Myocyte (in vitro differentiated cells): ENCODE measurements around the gene XPR1. TPM values are rescaled to one million over a fixed set of nuclear protein-coding genes. Genes with fewer than 3 reads are reported as not detected.

Experiments
- DNase-seq: peaks from one replicate; pipeline ENCODE4 v3.0.0-alpha.2; 2012; ENCODE audit warnings: low read depth
- total RNA-seq: library from RNA; depleted of rRNA; stranded (reverse); fragments of >200 nt; gene quantifications from 2 replicates; pipeline ENCODE4 v1.2.3, GENCODE V29; 2014

The XPR1 gene
- total RNA-seq, 1 donor from 2014 or later = 25.3 TPM

- no peak for DNase-seq
Observed at GRCh38 chr1:180615493-180616290, 16.1 kb upstream of the XPR1 start.

- DNase-seq = no peak
Observed at GRCh38 chr1:180616439-180616838, 15.4 kb upstream of the XPR1 start.

- no peak for DNase-seq
Observed at GRCh38 chr1:180617774-180618395, 13.9 kb upstream of the XPR1 start.

DNA sequence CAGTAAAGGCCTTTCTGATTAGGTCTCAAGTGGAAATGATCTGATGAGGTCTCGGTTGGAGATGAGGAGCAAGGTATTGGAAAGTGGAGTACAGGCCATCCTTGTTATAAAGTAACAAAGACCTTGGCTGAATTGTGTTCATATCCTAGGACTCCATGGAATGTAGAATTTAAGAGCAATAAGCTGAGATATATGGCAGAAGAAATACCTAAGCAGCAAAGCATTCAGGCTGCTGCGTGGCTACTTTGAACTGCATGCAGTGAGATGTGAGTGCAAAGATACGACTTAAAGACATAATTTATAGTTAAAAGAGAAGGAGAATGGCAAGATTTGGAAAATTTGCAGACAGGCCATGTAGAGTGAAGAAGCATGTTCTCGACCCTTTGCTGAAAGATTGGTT is 11.2 kb upstream of the XPR1 start:
- DNase-seq = no peak

- no peak for DNase-seq
Observed at GRCh38 chr1:180622658-180623508, 8.9 kb upstream of the XPR1 start.

DNA sequence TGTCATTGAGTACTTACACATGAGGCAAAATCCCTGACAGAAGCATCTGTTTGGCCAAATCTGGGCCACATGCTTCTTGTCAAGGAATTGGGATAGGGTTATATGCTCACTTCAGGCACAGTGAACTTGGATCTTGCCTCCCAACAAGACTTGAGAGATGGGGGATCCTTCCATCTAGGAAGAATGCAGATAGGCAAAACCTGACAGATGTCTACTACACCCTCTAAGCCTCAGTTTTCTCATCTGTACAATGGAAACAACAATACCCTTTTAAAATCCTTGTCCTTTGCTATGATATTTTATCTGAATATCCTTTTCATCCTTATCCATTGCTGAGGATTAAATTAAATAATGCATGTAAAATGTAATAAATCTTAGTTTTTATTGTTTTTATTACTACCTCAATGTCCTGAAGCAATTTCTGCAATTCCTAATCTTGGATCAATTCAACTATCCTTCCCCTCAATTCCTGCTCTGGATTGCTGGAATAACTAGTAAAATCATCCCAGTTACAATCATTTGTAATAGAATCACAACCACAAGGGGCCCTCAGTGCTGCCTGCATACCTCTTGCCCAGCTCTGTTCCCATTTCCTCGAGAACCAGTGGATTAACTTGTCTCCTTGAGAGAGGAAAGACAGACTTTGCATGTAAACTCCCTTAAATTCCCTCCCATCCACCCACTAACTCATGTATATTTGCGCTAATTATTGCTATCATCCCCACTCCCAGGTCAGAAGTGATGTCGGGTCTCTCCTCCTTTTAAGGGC is 8.1 kb upstream of the XPR1 start:
- DNase-seq = no peak

DNA sequence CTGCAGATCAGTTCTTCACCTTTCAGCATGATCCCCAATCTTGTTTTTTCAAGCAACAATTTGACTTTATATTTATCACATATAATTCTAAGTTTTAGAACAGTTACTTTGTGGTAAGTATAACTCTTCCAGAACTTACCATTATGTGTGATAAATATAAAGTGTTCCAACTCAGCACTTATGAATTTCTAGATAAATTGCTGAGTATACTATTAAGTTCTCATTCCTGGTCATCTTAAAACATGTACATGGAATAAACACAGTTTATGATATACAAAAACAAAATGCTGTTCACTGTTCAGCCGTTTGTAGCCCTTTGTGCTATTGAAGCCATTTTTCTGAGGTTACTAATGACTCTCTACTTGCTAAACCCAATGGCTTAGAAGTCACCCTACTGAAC is 5.1 kb upstream of the XPR1 start:
- no peak for DNase-seq

DNA sequence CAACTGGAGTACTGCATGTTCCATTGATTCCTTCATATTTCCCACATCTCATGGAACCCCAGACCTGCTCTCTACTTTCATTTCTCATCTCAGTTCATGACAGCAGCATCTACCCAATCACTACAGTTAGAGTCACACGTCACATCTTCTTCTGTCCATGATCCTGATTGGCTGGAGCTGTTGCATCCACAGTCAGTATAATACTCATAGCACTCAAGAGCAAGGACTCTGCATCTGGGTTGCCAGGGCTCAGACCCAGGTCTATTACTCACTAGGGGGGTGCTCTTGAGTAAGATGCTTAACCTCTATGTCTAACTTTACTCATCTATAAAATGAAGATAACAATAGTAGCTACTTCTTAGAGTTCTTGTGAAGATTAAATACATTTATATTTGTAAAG is 4.4 kb upstream of the XPR1 start:
- DNase-seq = no peak

DNA sequence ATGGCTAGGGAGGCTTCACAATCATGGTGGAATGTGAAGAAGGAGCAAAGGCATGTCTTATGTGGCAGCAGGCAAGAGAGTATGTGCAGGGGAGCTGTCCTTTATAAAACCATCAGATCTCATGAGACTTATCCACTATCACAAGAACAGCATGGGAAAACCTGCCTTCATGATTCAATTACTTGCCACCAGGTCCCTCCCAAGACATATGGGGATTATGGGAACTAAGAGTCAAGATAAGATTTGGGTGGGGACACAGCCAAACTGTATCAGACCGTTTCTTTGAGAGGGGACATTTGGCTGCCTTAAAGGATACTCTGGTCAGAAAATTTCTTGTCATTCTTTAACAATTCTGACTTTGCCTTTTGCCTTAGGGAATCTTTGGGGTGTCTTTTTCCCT is 3.2 kb upstream of the XPR1 start:
- DNase-seq = no peak

DNA sequence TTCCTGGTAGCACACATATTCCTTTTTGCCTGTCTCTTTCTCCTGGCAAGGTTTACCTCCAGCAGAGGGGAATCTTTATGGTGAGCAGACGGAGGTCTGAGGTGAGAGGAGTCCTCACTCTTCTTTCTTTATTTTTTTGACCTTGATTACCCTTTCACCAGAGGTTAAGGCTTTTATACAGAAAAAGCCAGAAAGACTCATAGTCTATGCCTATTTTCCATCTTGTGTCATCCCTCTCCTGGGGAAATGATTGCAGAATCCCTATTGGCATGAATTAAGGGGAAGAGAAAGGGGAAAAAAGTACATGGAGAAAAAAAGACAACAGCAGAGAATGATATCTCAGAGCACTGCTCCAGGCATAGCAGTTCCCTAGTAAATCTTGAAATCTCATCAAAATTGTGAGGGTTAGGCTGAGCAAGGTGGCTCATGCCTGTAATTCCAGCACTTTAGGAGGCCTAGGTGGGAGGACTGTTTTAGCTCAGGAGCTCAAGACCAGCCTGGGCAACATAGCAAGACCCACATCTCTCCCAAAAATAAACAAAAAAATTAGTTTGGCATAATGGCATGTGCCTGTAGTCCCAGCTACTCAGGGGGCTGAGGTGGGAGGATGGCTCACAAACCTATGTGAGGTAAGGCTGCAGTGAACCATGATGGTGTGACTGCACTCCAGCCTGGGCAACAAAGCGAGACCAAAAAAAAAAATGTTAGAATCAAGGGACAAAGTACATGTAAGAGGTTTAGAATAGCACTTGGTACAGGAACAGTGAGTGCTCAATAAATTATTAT is 1.2 kb upstream of the XPR1 start:
- no peak for DNase-seq

DNA sequence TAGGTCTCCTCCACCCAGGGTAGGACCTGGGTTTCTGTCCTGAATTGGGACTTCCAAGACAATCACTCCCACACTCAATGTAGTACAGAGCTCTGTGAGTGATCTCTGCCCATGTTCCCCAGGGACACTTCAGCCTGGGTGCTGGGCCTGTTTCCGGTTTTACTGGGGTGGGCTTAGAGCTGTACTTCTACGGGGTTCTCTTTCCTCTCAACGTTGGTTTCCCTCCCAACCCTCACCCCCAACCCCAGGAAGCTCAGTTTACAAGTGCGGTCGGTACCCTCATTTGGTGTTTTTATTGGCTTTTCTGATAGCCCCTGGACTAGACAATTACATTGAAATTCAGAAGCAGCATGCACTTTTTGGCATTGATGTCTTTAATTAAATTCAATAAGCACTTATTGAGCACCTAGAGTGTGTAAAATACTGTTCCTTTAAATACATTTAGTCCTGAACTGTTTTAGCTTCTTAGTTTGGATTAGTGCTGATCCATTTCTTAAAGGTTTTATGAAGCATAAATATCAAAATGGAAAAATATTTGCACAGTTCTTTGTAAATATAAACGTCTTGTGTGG is 542 bp upstream of the XPR1 start:
- DNase-seq = no peak

DNA sequence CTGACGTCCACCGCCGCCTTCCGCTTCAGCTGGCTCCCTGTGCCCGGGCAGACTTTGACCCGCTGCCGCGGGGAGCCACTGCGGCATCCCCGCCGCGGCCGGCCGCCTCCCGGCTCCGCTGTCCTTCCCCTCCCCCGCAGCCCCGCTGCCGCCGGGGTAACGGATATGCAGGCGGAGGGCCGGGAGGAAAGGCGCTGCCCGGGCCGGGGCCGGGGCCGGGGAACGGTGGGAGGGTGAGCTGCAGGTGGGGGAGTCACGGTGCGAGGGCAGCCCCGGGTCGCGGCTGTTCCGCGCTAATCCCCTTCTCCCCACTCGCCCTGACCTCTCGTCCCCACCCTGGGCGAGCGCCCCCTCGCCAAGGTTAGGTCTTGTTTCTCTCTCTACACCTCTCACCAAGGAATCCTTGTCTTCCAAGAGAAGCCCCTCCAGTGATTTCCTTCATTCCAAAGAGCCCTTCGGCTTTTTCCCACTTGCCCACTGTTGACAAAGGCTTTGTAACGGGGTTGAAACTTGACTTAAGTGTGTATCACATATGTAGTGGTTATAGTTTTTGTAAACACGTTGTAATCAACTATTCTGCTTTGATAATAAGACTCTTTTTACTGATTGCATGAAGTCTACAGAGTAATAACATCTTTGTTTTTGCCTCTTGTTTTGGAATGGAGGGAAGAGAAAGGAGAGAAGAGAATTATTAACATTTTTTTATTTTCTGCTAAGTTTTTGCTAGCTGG is 669 bp downstream of the XPR1 start:
- DNase-seq = no peak

- no peak for DNase-seq
Observed at GRCh38 chr1:180633057-180634056, 1.5 kb downstream of the XPR1 start.

- DNase-seq = peak; percentile 9
Observed at GRCh38 chr1:180636138-180636537, 4.3 kb downstream of the XPR1 start.

- no peak for DNase-seq
Observed at GRCh38 chr1:180639871-180640270, 8.0 kb downstream of the XPR1 start.

GRCh38 chr1:180640531-180640949 is 8.7 kb downstream of the XPR1 start:
- DNase-seq = no peak

DNA sequence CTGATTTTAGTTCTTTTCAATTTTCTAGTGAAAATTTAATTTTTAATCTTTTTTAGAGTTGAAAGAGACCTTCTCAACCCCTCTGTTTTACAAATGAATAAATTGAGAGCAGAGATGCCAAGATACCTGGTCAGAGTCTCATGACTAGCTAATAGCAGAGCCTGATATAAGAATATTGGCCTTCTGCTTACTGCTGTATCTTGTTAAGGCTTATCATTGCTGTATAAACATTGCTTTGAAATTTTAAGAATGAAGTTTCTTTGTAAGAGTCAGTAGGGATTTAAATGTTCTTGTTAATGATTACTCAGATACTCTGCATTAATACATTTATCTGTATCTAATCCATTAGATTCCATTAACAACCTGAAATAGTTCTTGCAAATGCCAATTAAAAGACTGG is 9.8 kb downstream of the XPR1 start:
- no peak for DNase-seq

- DNase-seq = no peak
Observed at GRCh38 chr1:180642781-180643180, 11.0 kb downstream of the XPR1 start.
